MV-4-11 (cell line): ENCODE data around the gene DGAT2L6.

Experiments used
- DNase-seq: peaks from one replicate; lab custom pipeline; 2025; lab: John Stamatoyannopoulos, UW

The DGAT2L6 gene, protein sequence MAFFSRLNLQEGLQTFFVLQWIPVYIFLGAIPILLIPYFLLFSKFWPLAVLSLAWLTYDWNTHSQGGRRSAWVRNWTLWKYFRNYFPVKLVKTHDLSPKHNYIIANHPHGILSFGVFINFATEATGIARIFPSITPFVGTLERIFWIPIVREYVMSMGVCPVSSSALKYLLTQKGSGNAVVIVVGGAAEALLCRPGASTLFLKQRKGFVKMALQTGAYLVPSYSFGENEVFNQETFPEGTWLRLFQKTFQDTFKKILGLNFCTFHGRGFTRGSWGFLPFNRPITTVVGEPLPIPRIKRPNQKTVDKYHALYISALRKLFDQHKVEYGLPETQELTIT

DNA sequence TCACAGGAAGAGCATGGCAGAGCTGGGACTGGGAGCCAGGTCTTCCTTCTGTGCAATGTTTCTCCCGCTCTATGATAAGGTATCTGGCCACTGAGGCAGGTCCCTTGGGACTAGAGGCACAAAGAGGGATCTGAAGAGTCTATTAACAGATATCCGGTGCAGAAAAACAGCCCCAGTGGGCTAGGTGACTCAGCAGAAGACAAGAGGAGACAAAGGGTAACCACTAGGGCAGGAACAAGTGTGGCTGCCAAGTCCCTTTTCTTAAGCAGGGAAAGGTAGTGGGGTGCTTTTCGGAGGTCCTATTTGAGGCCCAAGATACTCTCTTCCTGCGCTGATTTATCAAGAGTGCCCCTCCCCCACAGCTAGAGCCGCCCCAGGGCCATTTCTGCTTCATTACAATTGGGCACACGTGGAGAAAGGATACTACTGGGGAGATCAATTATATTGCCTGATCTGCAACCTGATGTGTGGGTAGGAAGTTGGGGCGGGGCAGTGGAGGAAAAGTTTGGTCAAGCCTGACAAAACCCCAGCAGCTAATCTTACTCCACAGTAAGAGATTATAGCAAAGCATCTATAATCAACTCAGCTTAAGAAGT is at the start of gene DGAT2L6:
TSS of gene DGAT2L6 (plus strand) at position 546 of the 596 bp plus-strand sequence. CDS start 100 bp downstream, outside the sequence.
- DNase-seq, result no peak

DNA sequence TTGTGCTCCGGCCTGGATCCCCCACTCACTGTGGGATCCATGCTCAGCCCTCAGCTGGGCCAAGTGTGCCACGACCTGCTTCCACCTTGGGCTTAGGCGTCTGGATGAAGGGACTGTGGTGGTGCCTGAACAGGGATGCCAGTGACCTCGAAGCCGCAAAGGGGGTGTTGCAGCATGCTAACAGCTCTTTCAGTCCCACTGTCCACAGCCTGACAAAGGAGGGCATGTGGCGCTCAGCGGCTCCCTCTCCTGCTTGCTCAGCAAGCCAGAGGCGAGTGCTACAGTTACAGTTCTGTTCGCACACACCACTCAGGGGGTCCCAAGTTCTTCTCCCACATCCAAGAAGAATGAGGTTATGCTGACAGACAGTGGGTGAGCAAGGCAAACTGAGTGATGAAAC is 49.2 kb upstream of the DGAT2L6 start:
- no peak for DNase-seq

DNA sequence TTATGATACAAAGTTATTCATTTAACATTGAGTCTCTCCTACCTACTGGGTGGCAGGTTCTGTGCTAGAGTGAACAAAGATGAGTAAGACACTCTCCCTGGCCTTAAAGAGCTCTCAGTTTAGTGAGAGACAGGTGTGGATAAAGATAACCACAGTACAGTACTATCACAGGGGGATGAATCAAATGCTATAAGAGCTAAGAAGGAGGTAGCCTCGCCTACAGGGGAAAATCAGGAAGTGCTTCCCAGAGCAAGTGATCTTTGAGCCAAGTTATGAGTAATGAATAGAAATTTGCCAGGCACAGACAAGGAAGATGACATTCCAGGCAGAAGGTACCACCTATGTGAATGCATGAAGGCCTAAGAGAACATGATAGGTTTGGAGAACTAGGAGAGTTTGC is 47.5 kb upstream of the DGAT2L6 start:
- no peak for DNase-seq

DNA sequence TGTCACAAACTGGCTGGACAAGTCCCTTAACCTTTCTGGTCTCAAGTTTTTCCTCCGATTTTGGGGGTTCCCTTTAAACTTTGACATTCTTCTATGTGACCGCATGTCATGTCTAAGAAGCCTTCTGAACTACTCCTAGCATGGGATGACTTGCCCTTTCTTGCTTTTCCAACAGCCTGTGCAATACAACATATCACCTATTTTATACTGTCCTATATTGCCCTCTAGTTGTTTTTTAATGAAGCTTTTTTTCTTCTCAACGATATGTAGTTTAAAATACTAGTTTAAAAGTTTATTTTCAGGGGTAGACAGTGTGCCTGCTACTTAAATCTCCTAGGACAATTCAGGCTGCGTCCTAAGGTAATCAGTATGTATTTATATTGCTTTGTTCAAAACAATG is 45.1 kb upstream of the DGAT2L6 start:
- DNase-seq, result peak; percentile 11

DNA sequence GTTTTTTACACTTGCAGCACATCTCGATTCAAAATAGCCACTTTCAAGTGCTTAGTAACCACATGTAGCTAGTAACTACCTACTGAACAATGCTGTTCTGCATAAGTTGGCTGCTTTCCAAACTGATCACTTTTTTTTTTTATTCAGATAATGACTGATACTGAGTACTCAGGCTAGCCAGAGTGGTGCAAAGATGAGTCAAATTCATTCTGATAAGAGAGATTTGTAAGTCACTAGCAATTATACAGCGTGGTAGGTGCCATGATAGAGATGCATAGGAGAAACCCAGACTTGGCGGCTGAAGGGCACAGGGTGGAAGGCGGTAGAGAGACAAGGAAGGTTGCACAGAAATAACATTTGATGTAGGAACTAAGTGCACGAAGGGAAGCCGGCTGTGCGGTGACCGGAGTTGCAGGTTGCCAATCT is 44.4 kb upstream of the DGAT2L6 start:
- no peak for DNase-seq

DNA sequence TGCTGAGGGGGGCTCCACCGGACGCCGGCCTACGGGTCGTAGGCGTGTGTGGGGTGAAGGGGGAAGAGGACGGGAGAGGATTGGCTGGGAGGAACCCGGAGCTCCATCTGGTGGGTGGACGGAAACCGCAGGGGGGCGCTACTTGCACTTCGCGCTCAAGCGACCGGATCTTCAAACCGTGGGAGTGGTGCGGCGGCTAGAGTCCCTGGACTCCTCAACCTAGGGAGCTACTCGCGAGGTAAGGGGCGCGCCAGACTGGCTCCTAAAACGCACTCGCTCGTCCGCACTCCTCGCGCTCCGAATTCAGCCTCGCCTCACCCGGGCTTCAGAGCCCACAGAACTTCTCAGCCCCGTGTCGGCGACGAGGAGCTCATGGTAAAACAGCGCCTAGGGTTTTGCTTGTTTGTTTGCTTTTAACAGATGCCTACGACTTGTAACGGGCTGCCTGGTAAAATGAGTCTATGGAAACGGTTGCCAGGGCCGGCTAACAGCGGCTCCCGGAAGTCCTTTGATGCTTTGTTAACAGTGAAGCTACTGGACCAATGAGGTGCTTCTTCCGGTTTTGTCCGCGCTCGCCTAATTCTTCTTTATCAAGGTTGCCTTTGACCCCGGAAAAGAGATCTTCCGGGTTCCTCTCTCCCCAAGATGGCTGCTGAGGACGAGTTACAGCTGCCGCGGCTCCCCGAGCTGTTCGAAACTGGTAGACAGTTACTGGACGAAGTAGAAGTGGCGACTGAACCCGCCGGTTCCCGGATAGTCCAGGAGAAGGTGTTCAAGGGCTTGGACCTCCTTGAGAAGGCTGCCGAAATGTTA is 43.8 kb upstream of the DGAT2L6 start, which contains the start of gene IGBP1:
TSS of gene IGBP1 (plus strand) at position 145 of the 813 bp plus-strand sequence. CDS start at position 646, 501 bp downstream.
- peak; percentile 89 for DNase-seq

DNA sequence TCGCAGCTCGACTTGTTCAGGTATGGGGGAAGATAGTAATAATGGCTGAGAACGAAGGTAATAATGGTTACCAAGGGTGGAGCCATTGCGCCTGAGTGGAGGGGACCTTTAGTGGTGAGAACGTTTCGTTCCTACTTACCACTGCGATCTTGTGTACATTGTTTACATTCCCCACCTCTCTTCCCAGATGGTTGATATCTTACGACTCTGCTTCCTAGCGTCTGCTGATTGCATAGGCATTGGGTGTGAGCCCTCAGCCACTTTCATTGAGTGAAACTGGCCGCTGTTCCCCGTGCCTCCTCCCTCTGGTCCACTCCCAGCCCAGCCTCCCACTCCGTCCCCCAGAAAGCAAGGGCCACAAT is 43.2 kb upstream of the DGAT2L6 start:
- no peak for DNase-seq

DNA sequence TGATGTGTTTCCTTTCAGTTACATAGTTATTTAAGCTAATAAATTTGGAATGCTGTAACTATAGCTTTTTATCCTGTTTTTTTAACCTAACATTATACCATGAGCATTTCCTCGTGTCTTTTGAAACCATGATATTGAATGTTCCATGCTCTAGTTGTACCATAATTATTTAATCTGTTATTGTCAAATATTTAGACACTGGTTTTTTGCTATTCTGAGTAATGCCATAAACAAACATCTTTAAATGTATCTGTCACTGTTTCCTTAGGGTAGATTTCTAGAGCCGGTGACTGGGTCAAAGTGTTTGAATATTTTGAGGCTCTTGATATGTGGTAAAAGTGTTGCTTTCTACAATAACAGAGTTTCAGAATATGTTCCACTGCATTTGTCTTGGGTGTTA is 38.7 kb upstream of the DGAT2L6 start:
- no peak for DNase-seq

DNA sequence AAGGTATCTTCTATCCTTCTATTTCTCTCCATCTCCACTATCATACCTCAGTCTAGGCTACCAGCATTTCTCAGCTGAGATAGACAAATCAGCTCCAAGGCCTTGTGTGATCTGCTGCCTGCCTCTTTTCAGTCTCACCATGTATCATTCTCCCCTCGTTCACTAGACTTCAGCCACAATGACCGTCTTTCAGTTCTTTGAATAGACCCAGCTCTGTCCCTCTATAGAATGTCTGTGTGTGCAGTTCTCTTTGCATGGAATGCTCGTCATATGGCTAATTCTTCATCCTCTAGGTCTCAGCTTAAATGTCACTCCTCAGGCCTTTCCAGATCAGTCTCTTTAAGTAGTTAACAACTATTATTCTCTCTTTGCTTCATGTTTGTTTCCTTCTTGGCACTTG is 37.5 kb upstream of the DGAT2L6 start:
- DNase-seq, result no peak

DNA sequence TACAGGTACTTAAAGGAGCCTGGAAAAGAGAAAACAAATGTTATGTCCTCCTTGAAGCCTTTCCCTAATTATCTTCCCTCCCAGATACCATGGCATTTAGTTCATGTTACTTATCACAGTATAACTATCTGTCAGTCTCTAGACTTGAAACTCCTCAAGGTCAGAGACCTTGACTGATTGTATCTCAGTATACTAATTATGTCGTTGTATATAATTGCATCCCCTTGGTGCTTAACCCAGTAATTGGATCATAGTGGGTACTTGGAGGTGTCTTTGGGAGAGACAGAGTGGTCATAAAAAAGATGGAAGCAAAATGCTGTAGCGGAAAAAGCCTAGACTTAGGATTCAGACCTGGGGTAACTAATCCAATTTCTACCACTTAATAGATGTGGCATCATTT is 35.9 kb upstream of the DGAT2L6 start:
- DNase-seq, result no peak

DNA sequence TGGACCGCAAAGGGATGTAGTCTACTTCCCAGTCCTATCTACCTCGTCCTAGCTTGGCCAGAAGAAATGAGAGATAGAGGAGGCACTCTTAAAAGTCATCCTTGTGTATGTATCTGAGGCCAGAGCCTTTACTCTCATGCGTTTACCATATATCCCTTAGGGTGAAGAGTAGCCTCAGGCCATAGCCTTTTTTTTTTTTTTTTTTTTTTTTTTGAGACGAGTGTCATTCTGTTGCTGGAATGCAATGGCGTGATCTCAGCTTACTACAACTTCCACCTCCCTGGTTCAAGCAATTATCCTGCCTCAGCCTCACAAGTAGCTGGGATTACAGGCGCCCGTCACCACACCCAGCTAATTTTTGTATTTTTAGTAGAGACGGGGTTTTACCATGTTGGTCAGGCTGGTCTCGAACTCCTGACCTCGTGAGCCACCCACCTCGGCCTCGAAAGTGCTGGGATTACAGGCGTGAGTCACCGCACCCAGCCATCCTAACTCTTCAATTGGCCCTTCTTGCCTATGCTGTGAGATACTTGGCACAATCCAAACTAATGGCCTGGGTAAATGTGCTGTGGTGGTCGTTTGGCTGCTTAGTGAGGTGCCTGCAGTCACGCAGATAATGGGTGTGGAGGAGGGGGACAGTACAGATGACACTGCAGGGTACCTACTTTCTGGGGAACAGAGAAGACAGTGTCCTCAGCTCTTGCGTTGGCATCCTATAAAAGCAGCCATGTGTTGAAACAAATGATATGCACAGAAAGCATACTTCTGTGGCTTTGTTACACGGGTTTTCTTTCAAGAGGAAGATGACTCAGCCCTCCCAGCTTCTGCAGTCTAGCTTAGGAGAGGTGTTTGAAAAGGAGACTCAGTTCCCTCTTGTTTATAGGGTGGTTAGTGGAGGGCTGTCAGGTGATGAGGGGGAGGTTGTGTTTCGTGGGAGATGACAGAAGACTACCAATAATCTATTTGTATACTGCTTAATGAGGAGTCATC is 10.4 kb upstream of the DGAT2L6 start:
- DNase-seq, result peak; percentile 36

DNA sequence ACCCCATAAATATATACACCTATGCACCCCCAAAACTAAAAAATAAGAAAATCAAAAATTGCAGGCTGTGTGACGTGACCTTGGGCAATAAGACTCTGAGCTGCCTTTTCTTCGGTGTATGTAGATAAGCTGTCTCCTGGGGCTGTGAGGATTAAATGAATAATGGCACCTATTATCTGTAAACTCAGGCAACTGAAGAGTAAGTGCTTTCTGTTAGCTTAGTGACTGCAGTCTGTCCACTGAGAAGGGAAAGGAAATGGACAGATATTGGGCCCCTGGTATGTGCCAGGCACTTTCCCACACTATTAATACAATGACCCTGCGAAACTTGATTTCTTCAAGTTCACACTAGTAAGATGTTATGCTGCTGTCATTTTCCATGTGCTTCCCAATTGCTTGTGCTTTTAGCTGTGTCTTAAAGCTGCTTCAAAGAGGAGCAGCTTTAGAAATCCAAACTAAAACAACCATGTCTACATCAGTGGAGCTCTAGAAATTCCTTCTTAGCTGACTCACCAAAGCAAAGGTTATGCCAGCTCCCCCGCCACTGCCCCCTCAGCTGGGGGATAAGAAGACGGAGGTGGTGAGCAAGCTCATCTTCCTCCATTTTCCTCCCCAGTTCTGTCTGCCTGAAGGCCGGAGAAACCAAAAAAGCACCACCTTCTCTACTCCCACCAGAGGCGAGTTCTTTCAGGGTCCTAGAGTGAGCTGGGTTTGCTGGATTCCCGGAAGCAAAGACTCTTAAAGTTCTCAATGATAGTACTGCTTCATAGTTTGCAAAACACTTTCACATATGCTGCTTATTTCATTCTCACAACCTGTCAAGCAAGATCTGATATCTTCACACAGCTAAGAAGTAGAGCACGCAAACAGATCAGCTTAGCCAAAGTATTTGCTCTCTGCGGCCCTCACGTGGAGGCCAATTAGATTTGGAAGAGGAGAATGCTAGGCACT is 8.8 kb upstream of the DGAT2L6 start:
- DNase-seq, result no peak

DNA sequence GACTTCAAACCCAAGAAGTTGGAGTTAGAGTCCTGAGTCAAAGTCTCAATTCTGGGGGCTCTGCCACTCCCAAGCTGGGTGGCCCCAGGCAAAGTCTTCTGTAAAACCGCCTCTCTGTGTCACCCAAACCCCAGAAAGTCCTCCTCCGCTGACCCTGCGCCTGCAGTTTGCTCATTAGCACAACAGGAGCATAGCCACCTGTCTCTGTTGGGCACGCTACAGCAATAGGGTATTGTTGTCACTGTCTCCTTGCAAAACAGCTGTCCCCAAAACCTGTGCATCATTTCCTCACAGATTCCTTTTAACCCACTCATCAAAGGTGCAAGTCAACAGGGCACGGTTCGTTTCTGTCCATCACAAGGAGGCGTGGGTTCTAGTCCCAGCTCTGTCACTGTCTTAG is 8.0 kb upstream of the DGAT2L6 start:
- DNase-seq, result no peak

DNA sequence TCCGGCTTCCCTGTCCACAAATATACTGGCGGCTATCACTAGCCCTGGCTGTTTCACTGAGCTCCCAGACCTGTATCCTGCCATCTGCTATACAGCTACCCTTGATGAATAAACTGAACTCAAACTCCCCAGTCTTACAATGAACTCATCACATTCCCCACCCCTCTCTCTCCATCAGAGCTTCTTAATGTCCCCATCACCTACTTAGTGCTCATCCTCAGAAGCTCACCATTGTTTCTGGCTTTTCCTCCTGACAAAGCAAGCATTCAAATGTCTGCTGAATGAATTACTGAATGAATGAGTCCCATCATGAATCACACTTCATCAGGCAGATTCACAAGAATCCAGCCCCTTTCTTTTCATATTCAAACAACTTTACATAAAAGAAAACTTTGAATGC is 5.7 kb upstream of the DGAT2L6 start:
- DNase-seq, result no peak

DNA sequence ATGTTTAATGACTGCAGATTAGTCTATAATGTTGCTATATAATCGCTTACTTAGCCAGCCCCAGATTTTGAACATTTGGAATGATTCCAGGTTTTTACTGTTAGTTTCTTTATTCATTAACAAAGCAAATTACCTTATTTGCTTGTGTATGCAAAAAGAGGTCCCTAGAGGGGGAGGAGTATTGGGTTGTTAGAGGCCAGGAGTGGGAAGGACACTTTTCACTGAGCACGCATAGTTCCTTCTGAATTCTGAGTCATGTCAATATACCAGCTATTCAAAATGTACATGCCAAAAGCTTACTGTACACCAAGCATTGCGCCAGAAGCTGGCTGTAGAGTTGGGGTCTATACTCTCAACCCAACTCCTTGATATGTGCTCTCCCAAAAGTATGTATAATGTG is 5.1 kb upstream of the DGAT2L6 start:
- DNase-seq, result no peak

DNA sequence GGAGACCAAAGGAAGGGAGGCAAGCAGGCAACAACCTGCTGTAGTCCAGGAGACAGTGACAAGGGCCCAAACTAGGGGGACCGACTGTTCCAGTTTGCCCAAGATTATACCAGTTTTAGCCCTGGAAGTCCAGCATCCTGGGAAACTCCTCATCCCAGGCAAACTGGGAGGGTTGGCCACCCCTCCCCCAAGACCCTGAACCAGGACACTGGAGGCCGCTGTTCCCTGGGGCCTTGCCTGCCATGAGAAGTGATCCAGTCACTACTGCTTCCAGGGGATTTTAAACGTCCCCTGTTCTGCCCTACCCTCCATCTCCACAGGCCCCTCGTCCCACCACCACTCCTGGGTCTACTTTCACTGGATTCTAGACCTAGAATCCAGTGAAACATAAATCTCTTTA is 4.3 kb upstream of the DGAT2L6 start:
- DNase-seq, result no peak

DNA sequence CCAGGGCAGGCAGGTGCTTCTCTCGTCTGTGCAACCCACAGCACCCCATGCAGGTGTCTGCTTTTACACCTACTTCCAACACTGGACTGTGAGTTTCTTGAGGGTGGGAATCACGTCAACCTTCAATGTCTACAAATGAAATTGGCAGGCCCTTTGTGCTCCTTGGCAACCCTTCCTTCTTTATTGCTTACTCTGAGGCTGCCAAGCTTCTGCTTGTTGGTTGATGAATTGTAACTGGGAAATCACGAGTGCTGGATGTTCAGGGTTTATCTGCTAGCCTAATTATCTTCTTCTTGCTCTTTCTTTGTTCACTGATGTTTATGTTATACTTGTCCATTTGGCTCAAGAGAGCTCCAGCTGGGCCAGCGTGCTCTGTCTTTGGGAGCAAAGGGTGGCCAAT is 2.5 kb upstream of the DGAT2L6 start:
- no peak for DNase-seq

DNA sequence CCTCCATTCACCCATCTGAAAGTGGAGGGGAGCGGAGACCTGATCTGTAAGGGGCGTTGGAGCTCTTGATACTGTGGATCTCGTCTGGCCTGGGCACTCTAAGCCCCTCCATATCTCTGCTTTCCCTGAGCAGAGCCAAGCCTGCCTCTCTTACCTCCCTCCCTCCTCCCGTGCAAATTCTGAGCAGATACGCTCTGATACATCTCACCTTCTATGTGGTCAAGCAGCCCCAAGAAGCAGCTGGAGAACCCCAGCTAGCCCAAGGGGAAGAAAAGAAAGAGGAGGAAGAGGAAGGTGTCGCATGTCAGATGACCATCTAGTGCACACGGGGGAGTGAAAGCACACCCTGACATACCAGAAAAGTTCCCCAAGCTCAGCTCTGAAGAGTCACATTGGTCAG is 1.9 kb upstream of the DGAT2L6 start:
- no peak for DNase-seq

DNA sequence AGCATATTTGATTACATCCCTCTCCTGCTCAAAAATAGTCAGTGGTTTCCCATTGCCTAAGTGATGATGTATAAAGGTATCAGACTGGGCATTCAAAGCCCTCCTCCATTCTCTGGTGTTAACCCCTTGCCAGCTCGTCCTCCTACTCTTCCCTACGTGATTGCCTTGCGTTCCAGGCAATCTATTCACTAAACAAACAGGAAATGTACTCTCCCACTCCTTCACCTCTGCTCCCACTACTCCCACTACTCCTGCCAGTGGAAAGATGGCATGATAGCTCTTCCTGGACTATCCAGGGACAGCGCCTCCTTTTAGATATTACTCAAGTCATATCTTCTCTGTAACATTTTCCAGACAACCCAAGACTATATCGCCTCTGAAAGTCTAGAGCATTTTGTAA is 5.8 kb downstream of the DGAT2L6 start:
- DNase-seq, result no peak

DNA sequence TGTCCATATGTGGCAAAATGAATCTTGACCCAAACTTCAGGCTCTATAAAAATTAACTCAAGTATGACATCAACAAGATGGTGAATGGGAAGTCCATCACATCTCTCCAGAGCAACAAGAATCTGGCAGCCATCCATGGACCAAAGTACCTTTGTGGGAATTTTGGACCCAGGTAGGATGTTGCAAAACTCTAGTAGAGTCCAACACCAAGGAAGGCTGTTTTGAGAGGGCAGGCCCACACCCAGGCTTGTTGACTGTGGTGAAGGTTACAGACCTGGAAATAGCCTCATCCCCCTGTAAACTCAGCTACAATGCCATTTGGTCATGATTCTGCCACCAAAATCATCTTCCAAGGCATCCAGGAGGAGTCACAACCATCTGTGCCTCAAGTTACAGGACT is 12.9 kb downstream of the DGAT2L6 start:
- DNase-seq, result no peak
